ENCODE data around the gene TOM1. TPM values are rescaled to one million over a fixed set of nuclear protein-coding genes. Genes with fewer than 3 reads are reported as not detected.

TOM1 gene
- total RNA-seq, 2 experiments from 2014 or later: 16.2 to 20.0 TPM

- no peaks in the 10 kb centered on the region for H3K9me3 Mint-ChIP-seq
- POLR2A ChIA-PET: interaction anchor here (0.8 to 1.6 kb wide), 7 partner anchors 17 to 702 kb away, joined by 3 to 4 read pairs (median 3); partner anchors contain the start of gene APOL6
- H3K36me3 Mint-ChIP-seq (ENCODE audit: low read depth): peaks cover under 1% of the 10 kb centered on the region
- intact Hi-C loops (cut with micrococcal nuclease): loop anchor here (5.0 to 10.0 kb wide), 2 partner anchors 231 to 274 kb away; no protein-coding TSS in a partner anchor
- CTCF ChIA-PET: interaction anchor here (0.6 to 2.4 kb wide), 47 partner anchors 8 to 606 kb away, joined by 3 to 36 read pairs (median 4); partner anchors contain the start of genes HMOX1 and TOM1
- peak overlapping the region; percentile 78 for H3K4me3 Mint-ChIP-seq
- DNase-seq: peak; percentile 90
- peak; percentile 91 for TF ChIP-seq CTCF (IDR thresholded peaks at IDR 0.05)
- peak overlapping the region; percentile 60 for H3K27ac Mint-ChIP-seq
- H3K4me1 Mint-ChIP-seq (ENCODE audit: low read depth): peaks cover 26% of the 10 kb centered on the region
- ATAC-seq: peak; percentile 91
- H3K27me3 Mint-ChIP-seq: peaks cover 12% of the 10 kb centered on the region
These were observed 51.1 kb downstream of the TOM1 start for GRCh38 chr22:35350539-35351503.

GRCh38 chr22:35352214-35353111 is 52.8 kb downstream of the TOM1 start:
- peak overlapping the region; percentile 87 for H3K27ac Mint-ChIP-seq

GRCh38 chr22:35353318-35353717 is 53.6 kb downstream of the TOM1 start:
- POLR2A ChIA-PET: interaction anchor here (0.7 to 1.4 kb wide), 3 partner anchors 17 to 46 kb away, joined by 3 to 5 read pairs (median 3); no protein-coding TSS in a partner anchor
- H3K4me3 Mint-ChIP-seq: no peak overlapping the region
- CTCF ChIA-PET: interaction anchor here (0.7 to 1.9 kb wide), 4 partner anchors 10 to 229 kb away, joined by 3 to 7 read pairs (median 4); no protein-coding TSS in a partner anchor
- peak overlapping the region; percentile 87 for H3K27ac Mint-ChIP-seq
- H3K4me1 Mint-ChIP-seq (ENCODE audit: low read depth): peaks cover 28% of the 10 kb centered on the region
- DNase-seq: no peak
- no peaks in the 10 kb centered on the region for H3K9me3 Mint-ChIP-seq
- intact Hi-C loops (cut with micrococcal nuclease): loop anchor here (5.0 to 10.0 kb wide), 2 partner anchors 229 to 271 kb away; no protein-coding TSS in a partner anchor
- no peak for ATAC-seq
- H3K27me3 Mint-ChIP-seq: peaks cover 20% of the 10 kb centered on the region
- H3K36me3 Mint-ChIP-seq (ENCODE audit: low read depth): no peaks in the 10 kb centered on the region
- TF ChIP-seq CTCF (IDR thresholded peaks at IDR 0.05): no peak

More at GRCh38 chr22:35352214-35353111, 52.8 kb downstream of the TOM1 start:
- ChIA-PET POLR2A (interaction anchor here (0.6 to 1.4 kb wide), 4 partner anchors 42 to 744 kb away, joined by 3 read pairs; no protein-coding TSS in a partner anchor), CTCF (interaction anchor here (0.7 to 1.9 kb wide), 5 partner anchors 11 to 230 kb away, joined by 3 to 7 read pairs (median 3); no protein-coding TSS in a partner anchor)
- no peaks in the 10 kb centered on the region for H3K36me3 Mint-ChIP-seq (ENCODE audit: low read depth)
- H3K4me3 Mint-ChIP-seq: peak overlapping the region; percentile 55
- peaks cover 17% of the 10 kb centered on the region for H3K27me3 Mint-ChIP-seq
- ATAC-seq (peak; percentile 72), DNase-seq (peak; percentile 89)
- peak; percentile 20 for TF ChIP-seq CTCF (IDR thresholded peaks at IDR 0.05)
- intact Hi-C loops (cut with micrococcal nuclease): loop anchor here (5.0 to 10.0 kb wide), 2 partner anchors 230 to 272 kb away; no protein-coding TSS in a partner anchor
- no peaks in the 10 kb centered on the region for H3K9me3 Mint-ChIP-seq
- peaks cover 28% of the 10 kb centered on the region for H3K4me1 Mint-ChIP-seq (ENCODE audit: low read depth)

GRCh38 chr22:35354068-35354467 is 54.4 kb downstream of the TOM1 start:
- H3K4me3 Mint-ChIP-seq: no peak overlapping the region
- no peaks in the 10 kb centered on the region for H3K36me3 Mint-ChIP-seq (ENCODE audit: low read depth)
- intact Hi-C loops (cut with micrococcal nuclease): loop anchor here (5.0 to 10.0 kb wide), 2 partner anchors 228 to 271 kb away; no protein-coding TSS in a partner anchor
- ATAC-seq (no peak), DNase-seq (no peak)
- no peak for TF ChIP-seq CTCF (IDR thresholded peaks at IDR 0.05)
- peaks cover 28% of the 10 kb centered on the region for H3K4me1 Mint-ChIP-seq (ENCODE audit: low read depth)
- H3K9me3 Mint-ChIP-seq: no peaks in the 10 kb centered on the region
- H3K27me3 Mint-ChIP-seq: peaks cover 20% of the 10 kb centered on the region
- POLR2A ChIA-PET: interaction anchor here (1.2 to 1.4 kb wide), 2 partner anchors 17 to 55 kb away, joined by 4 to 5 read pairs; no protein-coding TSS in a partner anchor
- H3K27ac Mint-ChIP-seq: no peak overlapping the region
- CTCF ChIA-PET: interaction anchor here (1.7 to 1.9 kb wide), 2 partner anchors 10 to 228 kb away, joined by 4 to 7 read pairs; no protein-coding TSS in a partner anchor

All from activated CD8-positive, alpha-beta T cell treated with anti-CD3 and anti-CD28 coated beads for 36 hours (primary cell).